ENCODE measurements around the gene CCDC69.

The CCDC69 gene

DNA sequence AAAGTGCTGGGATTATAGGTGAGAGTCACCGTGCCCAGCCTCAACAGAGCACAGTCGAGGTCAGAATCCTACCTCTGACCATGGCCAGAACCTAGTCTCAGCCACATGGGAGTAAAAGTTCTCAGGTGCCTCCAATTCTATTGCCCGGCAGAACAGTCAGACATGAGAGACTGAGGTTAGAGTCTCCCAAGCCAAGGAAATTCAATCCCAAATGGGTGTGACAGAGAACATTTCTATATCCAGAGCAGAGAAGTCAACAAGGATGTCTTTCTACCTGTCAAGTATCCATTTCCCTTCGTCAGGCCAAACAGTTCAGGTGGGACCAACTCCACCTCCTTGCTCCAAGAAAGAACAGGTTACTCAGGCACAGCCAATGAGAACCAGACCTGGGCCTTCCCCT is 76.9 kb downstream of the CCDC69 start:
- H3K27me3 ChIP-seq (ENCODE audit: control insufficient read depth in 1 of 2, insufficient read depth in 2 of 2, low read length in 2 of 2) = no peaks in the 10 kb centered on the region
- no peaks in the 10 kb centered on the region for H3K9me3 ChIP-seq (ENCODE audit: control insufficient read depth in 1 of 2, low read length in 2 of 2)
- no peak overlapping the region for H3K27ac ChIP-seq (ENCODE audit: low read depth, low read length)
- H3K36me3 ChIP-seq (ENCODE audit: control insufficient read depth in 1 of 2, insufficient read depth in 2 of 2, low read length in 2 of 2) = peaks cover 0 to 8% of the 10 kb centered on the region in 2 donors
- H3K4me3 ChIP-seq (ENCODE audit: low read depth in 1 of 2, low read length in 2 of 2) = no peak overlapping the region
- no peak overlapping the region for H3K9ac ChIP-seq (ENCODE audit: low read depth in 1 of 2, low read length in 2 of 2)
- peaks cover 25 to 48% of the 10 kb centered on the region in 2 donors for H3K4me1 ChIP-seq (ENCODE audit: control insufficient read depth in 1 of 2, insufficient read depth in 2 of 2, low read length in 2 of 2)

DNA sequence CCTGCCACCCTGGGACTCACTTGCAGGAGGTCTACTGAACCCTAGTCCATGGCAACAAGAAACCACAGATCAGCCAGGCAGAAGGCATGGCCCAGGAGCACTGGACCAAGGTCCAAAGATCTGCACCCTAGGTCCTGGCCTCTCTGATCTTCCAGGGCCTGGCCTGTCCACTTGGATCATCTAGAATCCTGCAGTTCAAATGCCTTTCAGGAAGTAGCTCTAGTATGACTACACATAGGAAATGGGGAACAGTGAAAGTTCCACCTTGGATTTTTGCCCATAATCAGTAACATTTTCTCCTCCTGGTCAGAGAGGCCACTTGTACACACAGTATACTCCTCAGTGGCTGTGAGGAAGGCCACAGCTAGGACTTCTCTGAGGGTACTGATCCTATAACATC is 77.8 kb downstream of the CCDC69 start:
- Histone ChIP-seq H3K9ac (ENCODE audit: low read depth in 1 of 2, low read length in 2 of 2) (no peak overlapping the region), H3K4me1 (ENCODE audit: control insufficient read depth in 1 of 2, insufficient read depth in 2 of 2, low read length in 2 of 2) (peaks cover 19 to 42% of the 10 kb centered on the region in 2 donors)

GRCh38 chr5:151144922-151145321 is 79.0 kb downstream of the CCDC69 start:
- Histone ChIP-seq H3K4me3 (ENCODE audit: low read depth in 1 of 2, low read length in 2 of 2) (no peak overlapping the region), H3K27me3 (ENCODE audit: control insufficient read depth in 1 of 2, insufficient read depth in 2 of 2, low read length in 2 of 2) (no peaks in the 10 kb centered on the region), H3K4me1 (ENCODE audit: control insufficient read depth in 1 of 2, insufficient read depth in 2 of 2, low read length in 2 of 2) (peaks cover 10 to 33% of the 10 kb centered on the region in 2 donors), H3K36me3 (ENCODE audit: control insufficient read depth in 1 of 2, insufficient read depth in 2 of 2, low read length in 2 of 2) (peaks cover 0 to 8% of the 10 kb centered on the region in 2 donors), H3K9ac (ENCODE audit: low read depth in 1 of 2, low read length in 2 of 2) (no peak overlapping the region), H3K27ac (ENCODE audit: low read depth, low read length) (no peak overlapping the region), H3K9me3 (ENCODE audit: control insufficient read depth in 1 of 2, low read length in 2 of 2) (no peaks in the 10 kb centered on the region)

More for the DNA sequence above, 77.8 kb downstream of the CCDC69 start:
- H3K36me3 ChIP-seq (ENCODE audit: control insufficient read depth in 1 of 2, insufficient read depth in 2 of 2, low read length in 2 of 2) = peaks cover 0 to 8% of the 10 kb centered on the region in 2 donors
- H3K27ac ChIP-seq (ENCODE audit: low read depth, low read length) = no peak overlapping the region
- no peaks in the 10 kb centered on the region for H3K27me3 ChIP-seq (ENCODE audit: control insufficient read depth in 1 of 2, insufficient read depth in 2 of 2, low read length in 2 of 2)
- no peaks in the 10 kb centered on the region for H3K9me3 ChIP-seq (ENCODE audit: control insufficient read depth in 1 of 2, low read length in 2 of 2)
- no peak overlapping the region for H3K4me3 ChIP-seq (ENCODE audit: low read depth in 1 of 2, low read length in 2 of 2)

GRCh38 chr5:151144275-151144674 is 79.6 kb downstream of the CCDC69 start:
- Histone ChIP-seq H3K27me3 (ENCODE audit: control insufficient read depth in 1 of 2, insufficient read depth in 2 of 2, low read length in 2 of 2) (no peaks in the 10 kb centered on the region), H3K4me3 (ENCODE audit: low read depth in 1 of 2, low read length in 2 of 2) (no peak overlapping the region), H3K9me3 (ENCODE audit: control insufficient read depth in 1 of 2, low read length in 2 of 2) (no peaks in the 10 kb centered on the region), H3K36me3 (ENCODE audit: control insufficient read depth in 1 of 2, insufficient read depth in 2 of 2, low read length in 2 of 2) (peaks cover 0 to 12% of the 10 kb centered on the region in 2 donors), H3K27ac (ENCODE audit: low read depth, low read length) (no peak overlapping the region), H3K9ac (ENCODE audit: low read depth in 1 of 2, low read length in 2 of 2) (no peak overlapping the region), H3K4me1 (ENCODE audit: control insufficient read depth in 1 of 2, insufficient read depth in 2 of 2, low read length in 2 of 2) (peaks cover 9 to 31% of the 10 kb centered on the region in 2 donors)

GRCh38 chr5:151143645-151144044 is 80.2 kb downstream of the CCDC69 start:
- H3K36me3 ChIP-seq (ENCODE audit: control insufficient read depth in 1 of 2, insufficient read depth in 2 of 2, low read length in 2 of 2) = peaks cover 3 to 17% of the 10 kb centered on the region in 2 donors
- peaks cover 9 to 30% of the 10 kb centered on the region in 2 donors for H3K4me1 ChIP-seq (ENCODE audit: control insufficient read depth in 1 of 2, insufficient read depth in 2 of 2, low read length in 2 of 2)
- H3K9me3 ChIP-seq (ENCODE audit: control insufficient read depth in 1 of 2, low read length in 2 of 2) = no peaks in the 10 kb centered on the region

DNA sequence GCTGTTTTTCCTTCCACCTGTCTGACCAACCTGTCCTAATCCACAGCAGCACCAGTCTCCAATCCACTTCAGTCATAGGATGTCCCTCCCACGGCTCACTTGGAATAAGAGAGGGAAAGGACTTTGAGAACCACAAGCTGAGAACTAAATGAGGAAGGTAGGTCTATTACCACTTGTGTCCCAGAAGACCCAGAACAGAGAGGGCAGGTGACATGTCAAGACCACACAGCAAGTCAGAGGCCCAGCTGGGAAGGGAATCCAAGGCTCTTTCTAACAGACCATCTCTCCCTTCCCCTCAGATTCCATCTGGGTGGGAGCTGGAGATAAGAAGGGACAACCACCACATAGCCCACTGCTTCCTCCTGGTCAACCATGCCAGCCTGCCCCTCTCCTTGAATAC is 81.0 kb downstream of the CCDC69 start:
- no peaks in the 10 kb centered on the region for H3K27me3 ChIP-seq (ENCODE audit: control insufficient read depth in 1 of 2, insufficient read depth in 2 of 2, low read length in 2 of 2)
- H3K36me3 ChIP-seq (ENCODE audit: control insufficient read depth in 1 of 2, insufficient read depth in 2 of 2, low read length in 2 of 2) = peaks cover 3 to 17% of the 10 kb centered on the region in 2 donors
- no peak overlapping the region for H3K27ac ChIP-seq (ENCODE audit: low read depth, low read length)
- peaks cover 6 to 27% of the 10 kb centered on the region in 2 donors for H3K4me1 ChIP-seq (ENCODE audit: control insufficient read depth in 1 of 2, insufficient read depth in 2 of 2, low read length in 2 of 2)
- no peak overlapping the region for H3K4me3 ChIP-seq (ENCODE audit: low read depth in 1 of 2, low read length in 2 of 2)
- H3K9ac ChIP-seq (ENCODE audit: low read depth in 1 of 2, low read length in 2 of 2) = no peak overlapping the region
- H3K9me3 ChIP-seq (ENCODE audit: control insufficient read depth in 1 of 2, low read length in 2 of 2) = no peaks in the 10 kb centered on the region

More at GRCh38 chr5:151143645-151144044, 80.2 kb downstream of the CCDC69 start:
- no peaks in the 10 kb centered on the region for H3K27me3 ChIP-seq (ENCODE audit: control insufficient read depth in 1 of 2, insufficient read depth in 2 of 2, low read length in 2 of 2)
- no peak overlapping the region for H3K9ac ChIP-seq (ENCODE audit: low read depth in 1 of 2, low read length in 2 of 2)
- no peak overlapping the region for H3K4me3 ChIP-seq (ENCODE audit: low read depth in 1 of 2, low read length in 2 of 2)
- H3K27ac ChIP-seq (ENCODE audit: low read depth, low read length) = no peak overlapping the region

DNA sequence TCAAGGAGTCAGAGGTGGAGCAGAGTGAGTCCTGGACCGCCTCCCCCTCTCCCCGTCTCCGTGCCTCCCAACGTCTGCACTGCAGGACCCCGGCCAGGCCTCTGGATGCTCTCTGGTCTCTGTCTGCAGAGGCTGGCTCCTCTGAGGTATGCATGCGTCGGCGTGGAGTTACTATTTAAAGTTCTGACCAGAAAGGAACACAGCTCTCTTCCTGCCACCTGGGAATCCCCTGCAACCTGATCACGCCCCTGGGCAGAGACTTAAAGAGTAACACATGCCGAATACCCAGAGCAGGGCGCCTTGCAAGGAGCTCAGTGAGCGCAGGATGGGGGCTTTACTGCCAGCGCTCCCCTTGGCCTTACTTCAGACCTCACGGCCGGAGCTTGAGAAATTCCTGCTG is 82.4 kb downstream of the CCDC69 start:
- H3K36me3 ChIP-seq (ENCODE audit: control insufficient read depth in 1 of 2, insufficient read depth in 2 of 2, low read length in 2 of 2) = peaks cover 6 to 24% of the 10 kb centered on the region in 2 donors

DNA sequence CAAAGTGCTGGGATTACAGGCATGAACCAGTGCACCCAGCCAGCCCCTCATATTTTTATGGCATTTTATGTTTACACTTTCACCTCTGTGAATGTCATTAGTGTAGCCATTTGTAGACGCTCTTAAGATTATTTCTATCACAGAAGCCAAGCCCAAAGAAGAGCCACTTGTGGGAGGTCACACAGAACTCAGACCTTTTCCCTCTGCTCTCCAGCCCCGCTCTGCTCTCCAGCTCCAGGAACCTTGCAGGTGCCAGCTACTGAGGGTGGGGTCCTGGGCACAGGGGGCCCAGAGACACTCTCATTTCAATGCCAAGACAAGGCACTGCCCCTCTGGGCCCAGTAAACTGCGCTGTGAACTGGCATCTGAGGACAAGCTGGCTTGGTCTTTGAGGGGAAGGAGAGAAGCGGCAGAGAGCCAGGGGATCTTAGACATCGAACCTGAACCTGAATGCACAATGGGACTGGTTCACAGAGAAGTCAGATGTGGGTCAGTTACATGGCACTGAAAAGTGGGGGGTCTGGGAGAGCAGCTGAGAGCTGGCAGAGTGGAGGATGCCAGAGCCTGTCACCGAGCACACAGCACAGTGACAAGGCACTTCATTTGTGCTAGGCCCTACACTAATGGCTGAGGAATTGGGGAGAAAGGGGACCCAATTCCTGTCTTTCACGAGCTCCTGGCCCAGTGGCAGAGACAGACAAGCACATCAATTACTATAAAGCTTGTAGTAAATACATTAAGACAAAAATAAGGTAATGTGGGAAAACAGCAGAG is 83.0 kb downstream of the CCDC69 start:
- H3K36me3 ChIP-seq (ENCODE audit: control insufficient read depth in 1 of 2, insufficient read depth in 2 of 2, low read length in 2 of 2) = peaks cover 11 to 30% of the 10 kb centered on the region in 2 donors
- H3K4me1 ChIP-seq (ENCODE audit: control insufficient read depth in 1 of 2, insufficient read depth in 2 of 2, low read length in 2 of 2) = peaks cover 6 to 23% of the 10 kb centered on the region in 2 donors
- no peak overlapping the region for H3K27ac ChIP-seq (ENCODE audit: low read depth, low read length)
- no peaks in the 10 kb centered on the region for H3K9me3 ChIP-seq (ENCODE audit: control insufficient read depth in 1 of 2, low read length in 2 of 2)
- H3K4me3 ChIP-seq (ENCODE audit: low read depth in 1 of 2, low read length in 2 of 2) = peak overlapping the region in 1 of 2 donors; percentile 5
- H3K9ac ChIP-seq (ENCODE audit: low read depth in 1 of 2, low read length in 2 of 2) = no peak overlapping the region
- no peaks in the 10 kb centered on the region for H3K27me3 ChIP-seq (ENCODE audit: control insufficient read depth in 1 of 2, insufficient read depth in 2 of 2, low read length in 2 of 2)

More for the DNA sequence above, 82.4 kb downstream of the CCDC69 start:
- Histone ChIP-seq H3K27ac (ENCODE audit: low read depth, low read length) (no peak overlapping the region), H3K9me3 (ENCODE audit: control insufficient read depth in 1 of 2, low read length in 2 of 2) (no peaks in the 10 kb centered on the region), H3K4me3 (ENCODE audit: low read depth in 1 of 2, low read length in 2 of 2) (peak overlapping the region in 1 of 2 donors; percentile 5), H3K9ac (ENCODE audit: low read depth in 1 of 2, low read length in 2 of 2) (no peak overlapping the region), H3K4me1 (ENCODE audit: control insufficient read depth in 1 of 2, insufficient read depth in 2 of 2, low read length in 2 of 2) (peaks cover 6 to 27% of the 10 kb centered on the region in 2 donors), H3K27me3 (ENCODE audit: control insufficient read depth in 1 of 2, insufficient read depth in 2 of 2, low read length in 2 of 2) (no peaks in the 10 kb centered on the region)

DNA sequence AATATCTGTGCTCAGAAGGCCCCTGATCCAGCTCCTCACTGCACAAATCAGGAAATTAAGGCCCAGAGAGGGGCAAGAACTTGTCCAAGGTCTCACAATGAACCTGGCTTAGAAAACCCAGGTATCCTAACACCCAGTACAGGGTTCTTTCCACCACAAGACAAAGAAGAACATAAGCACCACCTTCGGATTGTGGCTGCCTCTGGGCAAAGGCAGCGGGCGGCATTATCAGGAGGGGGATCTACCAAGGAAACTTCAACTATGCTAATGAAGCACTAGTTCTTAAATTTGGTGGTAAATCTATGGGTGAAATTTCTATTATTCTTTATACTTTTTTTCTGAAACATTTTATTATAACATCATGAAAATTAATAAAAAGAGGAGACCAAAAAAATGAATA is 84.2 kb downstream of the CCDC69 start:
- no peaks in the 10 kb centered on the region for H3K9me3 ChIP-seq (ENCODE audit: control insufficient read depth in 1 of 2, low read length in 2 of 2)
- H3K36me3 ChIP-seq (ENCODE audit: control insufficient read depth in 1 of 2, insufficient read depth in 2 of 2, low read length in 2 of 2) = peaks cover 11 to 40% of the 10 kb centered on the region in 2 donors
- H3K27ac ChIP-seq (ENCODE audit: low read depth, low read length) = no peak overlapping the region
- no peak overlapping the region for H3K9ac ChIP-seq (ENCODE audit: low read depth in 1 of 2, low read length in 2 of 2)
- H3K27me3 ChIP-seq (ENCODE audit: control insufficient read depth in 1 of 2, insufficient read depth in 2 of 2, low read length in 2 of 2) = no peaks in the 10 kb centered on the region
- H3K4me1 ChIP-seq (ENCODE audit: control insufficient read depth in 1 of 2, insufficient read depth in 2 of 2, low read length in 2 of 2) = peaks cover 6 to 12% of the 10 kb centered on the region in 2 donors
- no peak overlapping the region for H3K4me3 ChIP-seq (ENCODE audit: low read depth in 1 of 2, low read length in 2 of 2)

DNA sequence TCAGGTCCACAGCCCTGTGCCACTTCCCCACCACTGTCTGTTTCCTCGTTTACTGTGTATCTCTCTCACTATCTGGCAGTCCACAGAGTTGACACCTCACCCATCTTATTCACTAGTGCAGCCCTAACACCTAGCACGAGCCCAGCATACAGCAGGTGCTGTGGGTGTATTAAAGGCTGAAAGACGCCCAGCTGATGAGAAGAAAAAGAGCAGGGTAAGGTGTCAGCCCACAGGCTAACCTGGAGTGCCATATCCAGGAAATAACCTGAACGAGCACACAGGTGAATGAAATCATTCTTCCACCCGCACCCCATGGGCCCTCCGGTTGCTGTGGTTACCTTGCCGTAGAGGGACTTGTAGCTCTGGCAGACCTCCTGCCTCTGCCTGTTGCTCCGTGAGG is 84.9 kb downstream of the CCDC69 start:
- Histone ChIP-seq H3K9me3 (ENCODE audit: control insufficient read depth in 1 of 2, low read length in 2 of 2) (no peaks in the 10 kb centered on the region), H3K9ac (ENCODE audit: low read depth in 1 of 2, low read length in 2 of 2) (no peak overlapping the region), H3K27ac (ENCODE audit: low read depth, low read length) (no peak overlapping the region), H3K4me1 (ENCODE audit: control insufficient read depth in 1 of 2, insufficient read depth in 2 of 2, low read length in 2 of 2) (peaks cover 6 to 10% of the 10 kb centered on the region in 2 donors), H3K4me3 (ENCODE audit: low read depth in 1 of 2, low read length in 2 of 2) (no peak overlapping the region), H3K36me3 (ENCODE audit: control insufficient read depth in 1 of 2, insufficient read depth in 2 of 2, low read length in 2 of 2) (peaks cover 11 to 45% of the 10 kb centered on the region in 2 donors), H3K27me3 (ENCODE audit: control insufficient read depth in 1 of 2, insufficient read depth in 2 of 2, low read length in 2 of 2) (no peaks in the 10 kb centered on the region)

Data from duodenal mucosa (tissue), 2 donors.